Brain microvascular endothelial cell (primary cell): ENCODE results near the gene ERGIC3.

ENCODE experiments used
- DNase-seq: peaks from one replicate; pipeline ENCODE4 v3.0.0-alpha.2; 2020
- H3K27ac ChIP-seq: fragments of 250-450 bp; sonication (Bioruptor Pico); 2 replicates; pipeline ENCODE4 v1.5.1; 2020; ENCODE audit warnings: mild to moderate bottlenecking, moderate library complexity
- H3K27me3 ChIP-seq: fragments of 250-450 bp; sonication (Bioruptor Pico); replicated peaks from 2 replicates; pipeline ENCODE4 v1.5.1; 2020; ENCODE audit warnings: mild to moderate bottlenecking
- H3K36me3 ChIP-seq: fragments of 250-450 bp; sonication (Bioruptor Pico); replicated peaks from 2 replicates; pipeline ENCODE4 v1.5.1; 2020; ENCODE audit warnings: mild to moderate bottlenecking
- H3K4me3 ChIP-seq: 2 replicates; pipeline ENCODE4 v1.5.1; 2011; ENCODE audit warnings: low read depth, mild to moderate bottlenecking, control low read depth, low read length, moderate library complexity
- in situ Hi-C: cut with HindIII; loops from 2 replicates; pipeline ENCODE4 v1.10.0; 2017; ENCODE audit warnings: low sequenced_read_pairs, low pct_ligation_motif_present
- TF ChIP-seq, protein P1 (sequence below): IDR thresholded peaks from 2 replicates; pipeline ENCODE4 v1.5.1; 2011; ENCODE audit warnings: low read depth, mild to moderate bottlenecking, moderate library complexity, low read length, control low read depth, inconsistent platforms; ENCODE audit errors: missing control alignments

Gene ERGIC3

DNA sequence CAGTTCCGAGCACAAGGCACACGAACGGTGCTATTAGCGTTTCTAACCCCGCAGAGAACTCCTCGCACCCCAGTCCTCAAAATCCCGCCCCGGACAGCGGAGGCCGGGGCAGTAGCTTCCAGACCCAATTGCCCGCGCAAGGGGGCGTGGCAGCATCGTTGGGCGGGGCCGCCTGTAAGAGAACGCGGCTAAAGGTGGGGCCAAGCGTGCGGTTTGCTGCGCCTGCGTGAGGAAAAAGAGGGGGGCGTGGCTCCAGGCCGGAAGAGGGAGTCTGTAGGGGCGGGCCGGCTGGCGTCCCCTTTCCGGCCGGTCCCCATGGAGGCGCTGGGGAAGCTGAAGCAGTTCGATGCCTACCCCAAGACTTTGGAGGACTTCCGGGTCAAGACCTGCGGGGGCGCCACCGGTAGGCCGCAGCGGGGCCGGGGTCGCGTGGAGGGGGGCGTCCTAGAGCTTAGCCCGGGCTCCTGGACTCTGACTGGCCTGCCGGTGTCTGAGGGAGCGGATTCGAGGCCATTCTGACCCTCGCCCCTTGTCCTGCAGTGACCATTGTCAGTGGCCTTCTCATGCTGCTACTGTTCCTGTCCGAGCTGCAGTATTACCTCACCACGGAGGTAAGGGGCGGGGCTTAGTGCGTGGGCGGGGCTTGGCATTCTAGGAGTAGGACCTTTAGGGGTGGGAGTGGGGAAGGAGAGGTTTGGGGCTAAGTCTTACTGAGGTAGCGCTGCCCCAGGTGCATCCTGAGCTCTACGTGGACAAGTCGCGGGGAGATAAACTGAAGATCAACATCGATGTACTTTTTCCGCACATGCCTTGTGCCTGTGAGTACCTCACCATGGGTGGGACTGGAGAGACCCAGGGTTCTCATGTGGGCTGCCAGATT is at the start of gene ERGIC3:
Gene ERGIC3, plus strand, starts transcription at position 296 of the 880 bp plus-strand sequence. Its CDS starts 20 bp downstream, at position 316.
- Histone ChIP-seq H3K4me3 (peak within 1 kb of the TSS; percentile 94), H3K27ac (peak within 1 kb of the TSS; percentile 35), H3K36me3 (peaks cover 6% of the 10 kb centered on the region), H3K27me3 (no peaks in the 10 kb centered on the region)
- in situ Hi-C loops = no loop called here
- TF ChIP-seq, protein P1, sequence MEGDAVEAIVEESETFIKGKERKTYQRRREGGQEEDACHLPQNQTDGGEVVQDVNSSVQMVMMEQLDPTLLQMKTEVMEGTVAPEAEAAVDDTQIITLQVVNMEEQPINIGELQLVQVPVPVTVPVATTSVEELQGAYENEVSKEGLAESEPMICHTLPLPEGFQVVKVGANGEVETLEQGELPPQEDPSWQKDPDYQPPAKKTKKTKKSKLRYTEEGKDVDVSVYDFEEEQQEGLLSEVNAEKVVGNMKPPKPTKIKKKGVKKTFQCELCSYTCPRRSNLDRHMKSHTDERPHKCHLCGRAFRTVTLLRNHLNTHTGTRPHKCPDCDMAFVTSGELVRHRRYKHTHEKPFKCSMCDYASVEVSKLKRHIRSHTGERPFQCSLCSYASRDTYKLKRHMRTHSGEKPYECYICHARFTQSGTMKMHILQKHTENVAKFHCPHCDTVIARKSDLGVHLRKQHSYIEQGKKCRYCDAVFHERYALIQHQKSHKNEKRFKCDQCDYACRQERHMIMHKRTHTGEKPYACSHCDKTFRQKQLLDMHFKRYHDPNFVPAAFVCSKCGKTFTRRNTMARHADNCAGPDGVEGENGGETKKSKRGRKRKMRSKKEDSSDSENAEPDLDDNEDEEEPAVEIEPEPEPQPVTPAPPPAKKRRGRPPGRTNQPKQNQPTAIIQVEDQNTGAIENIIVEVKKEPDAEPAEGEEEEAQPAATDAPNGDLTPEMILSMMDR = no peak
- DNase-seq = peak; percentile 94

DNA sequence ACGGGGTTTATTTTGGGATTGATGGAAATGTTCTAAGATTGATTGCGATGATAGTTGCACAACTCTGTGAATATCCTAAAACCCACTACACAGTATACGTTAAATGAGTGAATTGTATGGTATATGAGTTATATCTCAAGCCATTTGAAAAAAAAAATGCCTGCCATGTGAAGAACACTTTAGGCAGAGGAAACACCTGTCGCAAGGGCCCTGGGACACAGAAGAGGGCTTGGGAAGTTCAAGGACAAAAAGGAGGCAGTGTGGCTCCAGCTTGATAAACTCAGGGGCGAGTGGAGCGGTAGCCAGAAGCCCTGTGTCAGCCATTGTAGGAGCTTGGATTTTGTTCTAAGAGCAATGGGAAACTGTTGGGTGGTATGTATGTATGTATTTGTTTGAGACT is 49.5 kb upstream of the ERGIC3 start:
- in situ Hi-C loops = no loop called here
- DNase-seq = no peak
- Histone ChIP-seq H3K27me3 (no peaks in the 10 kb centered on the region), H3K36me3 (peaks cover 58% of the 10 kb centered on the region), H3K4me3 (no peak overlapping the region), H3K27ac (no peak overlapping the region)
- TF ChIP-seq, protein P1 = no peak

GRCh38 chr20:35496481-35496880 is 45.4 kb upstream of the ERGIC3 start:
- Histone ChIP-seq H3K27ac (no peak overlapping the region), H3K27me3 (no peaks in the 10 kb centered on the region), H3K4me3 (no peak overlapping the region), H3K36me3 (peaks cover 75% of the 10 kb centered on the region)
- TF ChIP-seq, protein P1 = no peak
- in situ Hi-C loops = no loop called here
- DNase-seq = no peak

GRCh38 chr20:35497320-35497719 is 44.6 kb upstream of the ERGIC3 start:
- Histone ChIP-seq H3K27me3 (no peaks in the 10 kb centered on the region), H3K4me3 (no peak overlapping the region), H3K36me3 (peaks cover 82% of the 10 kb centered on the region), H3K27ac (no peak overlapping the region)
- in situ Hi-C loops = no loop called here
- DNase-seq = no peak
- TF ChIP-seq, protein P1 = no peak

DNA sequence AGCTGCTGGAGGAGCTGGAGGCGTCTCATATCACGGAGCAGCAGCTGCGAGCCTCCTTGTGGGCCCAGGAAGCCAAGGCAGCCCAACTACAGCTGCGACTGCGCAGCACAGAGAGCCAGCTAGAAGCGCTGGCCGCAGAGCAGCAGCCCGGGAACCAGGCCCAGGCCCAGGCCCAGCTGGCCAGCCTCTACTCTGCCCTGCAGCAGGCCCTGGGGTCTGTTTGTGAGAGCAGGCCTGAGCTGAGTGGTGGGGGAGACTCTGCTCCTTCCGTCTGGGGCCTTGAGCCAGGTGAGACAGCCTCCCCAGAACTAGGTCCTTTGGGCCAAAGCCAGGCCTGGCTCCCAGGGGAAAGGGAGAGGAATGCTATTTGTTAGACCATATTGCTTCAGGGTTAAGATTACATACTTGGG is 44.1 kb upstream of the ERGIC3 start:
- no peaks in the 10 kb centered on the region for H3K27me3 ChIP-seq
- H3K36me3 ChIP-seq = peaks cover 84% of the 10 kb centered on the region
- H3K27ac ChIP-seq = no peak overlapping the region
- TF ChIP-seq, protein P1 = no peak
- in situ Hi-C loops = no loop called here
- no peak for DNase-seq
- H3K4me3 ChIP-seq = no peak overlapping the region
